Measurements from ENCODE around the gene SLX4.
A peak's percentile ranks its signal among the peaks of the same experiment; 100 is the strongest.
"Not testable (repeated sequence)": the region's sequence is repeated elsewhere in the genome, so short reads cannot be mapped to it uniquely, and the experiment has no call there.

SLX4 gene, protein sequence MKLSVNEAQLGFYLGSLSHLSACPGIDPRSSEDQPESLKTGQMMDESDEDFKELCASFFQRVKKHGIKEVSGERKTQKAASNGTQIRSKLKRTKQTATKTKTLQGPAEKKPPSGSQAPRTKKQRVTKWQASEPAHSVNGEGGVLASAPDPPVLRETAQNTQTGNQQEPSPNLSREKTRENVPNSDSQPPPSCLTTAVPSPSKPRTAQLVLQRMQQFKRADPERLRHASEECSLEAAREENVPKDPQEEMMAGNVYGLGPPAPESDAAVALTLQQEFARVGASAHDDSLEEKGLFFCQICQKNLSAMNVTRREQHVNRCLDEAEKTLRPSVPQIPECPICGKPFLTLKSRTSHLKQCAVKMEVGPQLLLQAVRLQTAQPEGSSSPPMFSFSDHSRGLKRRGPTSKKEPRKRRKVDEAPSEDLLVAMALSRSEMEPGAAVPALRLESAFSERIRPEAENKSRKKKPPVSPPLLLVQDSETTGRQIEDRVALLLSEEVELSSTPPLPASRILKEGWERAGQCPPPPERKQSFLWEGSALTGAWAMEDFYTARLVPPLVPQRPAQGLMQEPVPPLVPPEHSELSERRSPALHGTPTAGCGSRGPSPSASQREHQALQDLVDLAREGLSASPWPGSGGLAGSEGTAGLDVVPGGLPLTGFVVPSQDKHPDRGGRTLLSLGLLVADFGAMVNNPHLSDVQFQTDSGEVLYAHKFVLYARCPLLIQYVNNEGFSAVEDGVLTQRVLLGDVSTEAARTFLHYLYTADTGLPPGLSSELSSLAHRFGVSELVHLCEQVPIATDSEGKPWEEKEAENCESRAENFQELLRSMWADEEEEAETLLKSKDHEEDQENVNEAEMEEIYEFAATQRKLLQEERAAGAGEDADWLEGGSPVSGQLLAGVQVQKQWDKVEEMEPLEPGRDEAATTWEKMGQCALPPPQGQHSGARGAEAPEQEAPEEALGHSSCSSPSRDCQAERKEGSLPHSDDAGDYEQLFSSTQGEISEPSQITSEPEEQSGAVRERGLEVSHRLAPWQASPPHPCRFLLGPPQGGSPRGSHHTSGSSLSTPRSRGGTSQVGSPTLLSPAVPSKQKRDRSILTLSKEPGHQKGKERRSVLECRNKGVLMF (N-terminal part only)

DNA sequence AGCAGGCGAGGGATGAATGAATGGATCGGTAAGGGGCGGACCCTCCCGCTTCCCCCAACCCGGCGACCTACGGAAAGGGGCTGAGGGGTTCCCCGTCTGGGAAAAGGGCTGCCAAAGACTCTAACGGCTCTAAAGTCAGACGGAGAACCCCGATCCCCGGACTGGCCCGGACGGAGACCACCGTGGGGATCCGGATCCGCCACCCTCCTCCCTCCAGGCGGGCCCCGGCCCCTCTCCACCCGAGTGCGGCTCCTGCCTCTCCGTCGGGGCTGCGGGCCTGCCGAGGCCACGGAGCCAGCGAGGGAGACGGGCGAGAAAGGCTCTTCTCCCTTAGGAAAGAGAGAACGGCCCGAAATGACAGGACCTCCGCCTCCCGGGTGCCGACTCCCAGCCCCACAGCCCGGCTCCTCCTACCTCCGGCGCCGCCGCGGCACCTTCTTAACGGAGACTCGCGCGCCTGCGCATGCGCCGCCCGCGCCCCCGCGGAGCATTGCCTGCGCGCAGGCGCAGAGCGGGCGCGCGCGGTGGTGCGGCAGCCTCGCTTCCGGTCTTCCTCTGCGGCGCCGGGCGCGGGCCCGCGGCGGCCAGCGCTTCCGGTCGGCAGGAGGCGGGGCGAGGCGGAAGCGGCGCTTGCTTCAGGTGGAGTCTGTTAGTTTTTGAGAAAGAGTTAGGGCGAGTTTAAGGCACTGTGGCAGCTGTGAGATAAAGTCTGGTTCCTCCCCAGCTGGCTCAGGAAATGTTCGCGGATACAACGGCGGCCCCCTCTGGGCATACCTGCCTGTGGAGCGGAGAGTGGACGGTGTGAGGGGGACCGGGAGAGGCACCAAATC lies at the start of gene SLX4:
SLX4 (minus strand) TSS at position 461 of the 830 bp plus-strand sequence. CDS start 2,642 bp downstream, outside the sequence.
- peak; percentile 70 for DNase-seq

DNA sequence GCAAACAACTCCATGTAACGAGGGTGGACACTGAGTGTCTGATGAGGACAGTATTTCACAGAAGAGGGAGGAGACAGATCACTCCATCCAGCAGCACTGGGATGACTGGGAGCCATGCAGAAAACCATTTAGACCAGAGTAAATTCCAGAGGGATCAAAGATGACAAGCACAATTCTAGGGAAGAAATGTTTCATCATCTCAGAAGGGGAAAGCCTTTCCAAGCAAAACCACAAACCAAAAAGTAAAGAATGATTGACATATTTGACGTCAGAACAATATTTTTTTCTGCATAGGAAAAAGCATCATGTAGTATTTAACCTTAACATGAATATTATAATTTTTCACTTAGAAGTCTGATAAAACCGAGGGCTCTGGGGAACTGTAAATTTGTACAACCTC lies 47.8 kb upstream of the SLX4 start:
- DNase-seq = no peak

DNA sequence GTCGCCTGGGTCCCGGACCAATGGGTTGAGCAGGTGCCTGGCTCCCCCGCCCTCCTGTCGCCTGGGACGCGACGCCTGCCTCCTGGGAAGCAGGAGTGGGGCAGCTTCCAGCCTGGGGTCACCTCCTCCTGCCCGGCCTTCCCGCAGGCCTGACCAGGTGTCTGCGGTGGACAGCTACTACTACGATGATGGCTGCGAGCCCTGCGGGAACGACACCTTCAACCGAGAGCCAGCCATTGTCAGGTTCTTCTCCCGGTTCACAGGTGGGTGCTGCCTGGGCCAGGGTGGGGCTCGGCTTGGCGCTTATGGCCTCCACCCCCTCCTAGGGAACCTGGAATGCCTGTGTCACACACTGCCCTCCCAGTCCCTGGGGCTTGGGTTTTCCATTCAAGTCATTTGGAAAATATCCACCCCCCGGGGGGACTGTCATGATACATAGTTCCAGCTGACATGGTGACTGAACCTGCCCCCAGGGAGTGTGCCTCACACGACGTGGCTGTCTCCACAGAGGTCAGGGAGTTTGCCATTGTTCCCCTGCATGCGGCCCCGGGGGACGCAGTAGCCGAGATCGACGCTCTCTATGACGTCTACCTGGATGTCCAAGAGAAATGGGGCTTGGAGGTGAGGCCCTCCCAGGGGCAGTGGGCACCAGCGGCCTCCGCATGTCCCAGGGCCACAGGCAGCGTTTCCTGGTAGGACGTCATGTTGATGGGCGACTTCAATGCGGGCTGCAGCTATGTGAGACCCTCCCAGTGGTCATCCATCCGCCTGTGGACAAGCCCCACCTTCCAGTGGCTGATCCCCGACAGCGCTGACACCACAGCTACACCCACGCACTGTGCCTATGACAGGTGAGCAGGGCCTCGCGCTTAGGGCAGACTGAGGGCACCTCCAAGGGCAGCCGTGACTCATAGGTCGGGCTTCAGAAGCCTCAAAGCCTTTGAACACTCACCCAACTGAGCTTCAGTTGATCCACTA lies 45.4 kb upstream of the SLX4 start:
- no peak for DNase-seq

DNA sequence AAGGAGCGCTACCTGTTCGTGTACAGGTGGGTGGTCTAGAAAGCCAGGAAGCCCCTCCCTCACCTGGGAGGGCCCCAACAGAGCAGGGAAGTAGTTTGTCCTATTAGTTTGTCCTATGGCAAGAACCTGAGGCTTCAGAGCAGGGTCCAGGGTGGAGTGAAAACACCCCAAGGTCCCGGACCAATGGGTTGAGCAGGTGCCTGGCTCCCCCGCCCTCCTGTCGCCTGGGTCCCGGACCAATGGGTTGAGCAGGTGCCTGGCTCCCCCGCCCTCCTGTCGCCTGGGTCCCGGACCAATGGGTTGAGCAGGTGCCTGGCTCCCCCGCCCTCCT lies 44.7 kb upstream of the SLX4 start:
- DNase-seq = not testable (repeated sequence)

DNA sequence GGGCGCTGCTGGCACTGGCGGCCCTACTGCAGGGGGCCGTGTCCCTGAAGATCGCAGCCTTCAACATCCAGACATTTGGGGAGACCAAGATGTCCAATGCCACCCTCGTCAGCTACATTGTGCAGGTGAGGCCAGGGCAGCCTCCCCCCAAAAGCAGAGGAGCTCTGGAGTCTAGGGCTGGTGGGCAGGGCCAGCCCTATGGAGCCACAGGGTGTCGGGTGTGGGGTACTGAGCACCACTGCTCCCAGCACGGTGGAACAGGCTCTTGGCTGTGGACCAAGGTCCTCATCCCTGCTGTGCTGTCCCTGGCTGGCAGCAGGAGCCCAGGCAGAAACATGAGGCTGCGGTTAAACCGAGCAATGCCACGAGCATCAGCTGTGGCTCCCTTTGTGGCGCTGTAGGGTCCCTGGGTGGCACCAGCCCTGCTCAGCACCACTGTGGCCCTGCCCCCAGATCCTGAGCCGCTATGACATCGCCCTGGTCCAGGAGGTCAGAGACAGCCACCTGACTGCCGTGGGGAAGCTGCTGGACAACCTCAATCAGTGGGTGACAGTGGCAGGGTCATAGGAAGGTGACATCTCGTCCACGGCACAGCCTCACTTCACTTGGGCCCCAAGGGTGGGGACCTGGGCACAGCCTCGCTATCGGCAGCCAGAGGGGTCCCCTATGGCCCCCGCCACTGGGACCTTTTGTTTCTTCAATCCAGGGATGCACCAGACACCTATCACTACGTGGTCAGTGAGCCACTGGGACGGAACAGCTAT lies 44.2 kb upstream of the SLX4 start:
- no peak for DNase-seq

DNA sequence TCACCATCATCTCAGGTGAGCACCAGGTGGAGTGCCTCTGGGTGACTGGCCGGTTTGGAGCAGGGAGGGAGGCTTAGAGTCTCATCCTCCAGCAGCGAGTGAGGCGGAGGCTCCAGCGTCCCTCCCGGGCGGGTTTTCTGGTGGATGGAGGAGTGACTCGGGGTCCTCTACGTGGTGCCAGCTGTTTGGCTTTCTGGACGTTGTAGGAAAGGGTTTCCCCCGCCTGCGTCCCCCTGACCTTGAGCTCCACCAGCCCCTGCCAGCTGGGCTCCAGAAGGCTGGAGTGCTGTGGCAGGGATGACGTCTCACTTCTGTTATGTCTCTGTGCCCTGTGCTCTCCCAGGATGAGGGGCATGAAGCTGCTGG lies 43.6 kb upstream of the SLX4 start:
- DNase-seq = no peak

DNA sequence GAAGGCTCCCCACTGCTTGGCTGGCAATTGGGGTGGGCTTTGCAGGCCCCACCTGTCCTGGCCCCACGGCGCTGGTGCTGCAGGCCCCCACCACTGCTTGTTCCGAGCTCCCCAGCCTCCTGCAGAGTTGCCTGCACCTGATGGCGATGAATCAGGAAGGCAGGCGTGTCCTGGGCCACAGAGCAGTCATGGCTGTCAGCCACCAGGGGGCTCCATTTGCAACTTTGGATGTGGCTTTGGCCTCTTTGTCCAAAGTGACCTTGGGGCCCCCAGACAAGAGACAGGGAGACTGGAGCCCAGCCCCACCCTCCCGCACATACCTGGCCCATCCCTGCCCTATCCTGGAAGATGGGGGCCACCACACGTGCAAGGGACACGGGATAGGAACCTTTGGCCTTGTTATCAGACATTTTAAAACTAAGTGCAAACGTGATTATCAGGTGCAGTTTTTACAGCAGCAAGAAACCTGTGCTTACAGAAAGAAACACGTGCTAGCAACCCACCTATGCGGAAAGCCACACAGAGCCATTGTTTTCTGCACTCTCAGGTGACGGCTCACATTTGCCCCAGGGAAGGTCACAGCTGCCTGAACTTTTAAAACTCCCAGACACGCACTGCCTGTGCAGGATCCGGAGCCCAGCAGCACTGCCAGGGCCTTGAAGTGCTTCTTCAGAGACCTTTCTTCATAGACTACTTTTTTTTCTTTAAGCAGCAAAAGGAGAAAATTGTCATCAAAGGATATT lies 43.0 kb upstream of the SLX4 start, which contains the start of gene DNASE1:
DNASE1 (plus strand) TSS at position 443 of the 743 bp plus-strand sequence. CDS start 683 bp downstream, outside the sequence.
- DNase-seq = no peak

DNA sequence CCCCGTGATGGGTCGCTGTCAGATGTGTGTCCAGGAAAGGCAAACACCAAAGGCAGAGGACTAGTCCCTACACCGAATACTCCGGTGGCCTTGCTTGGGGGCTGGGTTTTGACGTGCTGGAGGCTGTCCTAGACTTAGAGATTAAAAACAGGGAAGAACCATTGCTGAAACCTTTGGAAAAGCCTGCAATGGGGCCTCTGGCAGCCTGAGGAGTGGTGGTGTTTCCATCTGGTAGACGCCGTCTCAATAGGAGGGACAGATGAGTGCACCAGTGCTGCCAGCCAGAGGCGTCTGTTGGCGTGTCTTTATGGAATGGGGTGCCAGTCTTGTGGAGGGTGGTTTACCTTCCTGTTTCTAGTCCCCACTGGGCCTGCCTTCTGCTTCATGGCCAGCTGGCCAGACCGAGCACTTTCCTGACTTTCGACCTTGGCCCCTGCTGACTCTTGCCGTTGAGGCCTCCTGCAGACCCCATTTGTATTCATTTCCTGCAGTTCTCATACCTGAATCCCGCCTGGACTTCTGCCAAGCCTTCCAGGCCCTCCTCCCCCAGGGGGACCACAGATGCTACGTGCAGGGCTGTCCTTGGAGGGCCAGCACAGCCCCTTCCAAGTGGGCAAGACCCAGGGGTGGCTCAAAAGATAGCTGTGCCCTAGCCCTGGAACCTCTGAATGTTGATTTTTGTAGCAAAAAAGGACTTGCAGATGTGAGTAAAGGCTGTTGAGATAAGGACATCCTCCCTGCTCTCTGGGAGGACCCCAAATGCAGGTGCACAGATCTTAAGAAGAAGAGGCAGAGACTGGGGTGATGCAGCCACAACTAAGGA lies 41.2 kb upstream of the SLX4 start:
- DNase-seq = peak; percentile 19

DNA sequence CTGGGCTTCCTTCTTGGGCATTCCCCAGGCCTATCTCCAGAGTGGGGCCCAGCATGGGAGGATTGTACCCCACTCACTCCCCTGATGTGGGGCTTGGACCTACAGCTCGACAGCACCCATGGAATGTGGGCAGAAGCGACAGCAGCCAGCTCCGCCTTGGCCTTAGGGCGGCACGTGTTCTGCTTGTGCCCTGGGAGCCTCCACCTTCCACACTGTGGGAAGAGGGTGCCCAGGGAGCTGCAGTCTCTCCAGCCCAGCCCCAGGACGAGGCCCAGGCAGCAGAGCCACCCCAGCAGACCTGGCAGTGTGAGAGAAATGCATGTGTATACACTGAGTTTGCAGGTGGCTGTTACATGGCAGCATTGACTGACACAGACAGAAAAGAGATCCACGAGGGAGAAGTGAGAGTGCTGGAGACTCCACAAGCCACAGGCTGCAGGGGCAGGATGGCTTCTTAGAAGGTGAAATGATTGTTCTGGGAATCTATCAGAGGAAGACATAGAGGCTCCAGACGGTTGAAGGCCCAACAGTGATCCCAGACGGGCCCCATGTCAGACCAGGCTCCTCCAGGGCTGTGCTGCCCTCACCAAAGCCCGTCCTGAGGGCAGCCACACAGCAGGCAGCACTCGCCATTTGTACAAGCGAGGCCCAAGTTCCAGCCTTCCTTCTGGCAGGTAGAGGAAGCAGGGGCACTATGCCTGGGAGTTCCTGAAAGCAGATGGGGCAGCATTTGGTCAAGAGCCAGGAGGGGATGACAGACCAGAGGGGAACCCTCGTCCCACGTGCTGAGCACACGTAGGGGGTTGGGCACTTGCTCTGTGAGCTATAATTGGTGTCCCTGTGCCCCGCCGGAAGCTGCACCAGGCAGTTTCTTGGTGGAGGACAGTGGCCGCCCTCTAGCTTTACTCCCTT lies 40.3 kb upstream of the SLX4 start:
- no peak for DNase-seq

DNA sequence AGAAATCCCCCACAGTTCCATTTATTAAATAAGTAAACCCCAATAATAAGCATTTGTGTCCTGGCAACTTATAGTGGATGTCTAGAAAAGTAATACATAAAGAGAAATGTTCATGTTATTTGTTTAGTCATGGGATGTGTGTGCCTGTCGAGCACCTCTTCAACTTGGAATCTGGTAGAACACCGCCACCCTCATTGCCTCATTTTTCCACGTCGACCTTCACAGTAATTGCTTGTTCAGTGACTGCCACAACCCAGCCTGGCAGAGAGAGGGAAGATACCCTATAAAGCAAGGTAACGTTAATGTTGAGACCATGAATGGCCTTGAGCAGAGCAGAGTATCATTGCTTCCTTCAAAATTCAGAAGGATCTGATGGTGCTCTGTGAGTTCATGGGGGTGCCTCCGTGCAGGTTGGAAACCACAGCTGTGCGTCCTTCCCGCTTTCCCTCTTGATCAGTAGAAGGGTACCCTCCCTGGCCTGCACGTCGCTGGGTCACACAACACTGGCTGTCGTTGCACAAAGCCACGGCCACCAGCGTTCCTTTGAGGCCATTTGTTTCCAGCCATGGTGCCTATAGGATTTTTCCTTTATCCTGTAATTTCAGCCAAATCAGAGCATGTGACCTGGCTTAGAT lies 39.3 kb upstream of the SLX4 start:
- no peak for DNase-seq

DNA sequence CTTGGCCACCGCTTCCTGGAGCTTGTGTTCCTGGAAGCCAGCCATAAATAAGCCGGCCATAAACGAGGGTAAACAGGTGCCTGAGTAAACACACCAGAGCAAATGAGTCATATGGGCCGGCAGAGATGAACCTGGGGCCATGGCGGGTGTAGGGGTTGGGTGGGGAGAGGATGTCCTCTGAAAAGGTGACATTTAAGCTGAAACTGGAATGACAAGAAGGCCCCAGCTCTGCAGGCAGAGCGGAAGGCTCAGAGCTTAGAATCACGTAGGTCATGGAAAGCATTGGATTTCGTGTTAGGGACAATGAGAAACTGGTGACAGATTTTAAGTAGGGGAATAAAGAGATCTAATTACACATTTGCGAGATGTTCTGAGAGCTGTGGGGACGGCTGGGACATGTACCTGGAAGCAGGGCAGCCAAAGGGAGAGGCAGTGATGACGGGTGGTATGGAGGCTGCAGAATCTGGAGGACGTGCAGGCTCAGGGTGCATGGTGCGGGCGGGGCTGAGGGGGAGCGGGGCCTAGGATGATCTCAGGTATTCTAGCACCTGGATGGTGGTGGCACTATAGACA lies 35.0 kb upstream of the SLX4 start:
- DNase-seq = no peak

DNA sequence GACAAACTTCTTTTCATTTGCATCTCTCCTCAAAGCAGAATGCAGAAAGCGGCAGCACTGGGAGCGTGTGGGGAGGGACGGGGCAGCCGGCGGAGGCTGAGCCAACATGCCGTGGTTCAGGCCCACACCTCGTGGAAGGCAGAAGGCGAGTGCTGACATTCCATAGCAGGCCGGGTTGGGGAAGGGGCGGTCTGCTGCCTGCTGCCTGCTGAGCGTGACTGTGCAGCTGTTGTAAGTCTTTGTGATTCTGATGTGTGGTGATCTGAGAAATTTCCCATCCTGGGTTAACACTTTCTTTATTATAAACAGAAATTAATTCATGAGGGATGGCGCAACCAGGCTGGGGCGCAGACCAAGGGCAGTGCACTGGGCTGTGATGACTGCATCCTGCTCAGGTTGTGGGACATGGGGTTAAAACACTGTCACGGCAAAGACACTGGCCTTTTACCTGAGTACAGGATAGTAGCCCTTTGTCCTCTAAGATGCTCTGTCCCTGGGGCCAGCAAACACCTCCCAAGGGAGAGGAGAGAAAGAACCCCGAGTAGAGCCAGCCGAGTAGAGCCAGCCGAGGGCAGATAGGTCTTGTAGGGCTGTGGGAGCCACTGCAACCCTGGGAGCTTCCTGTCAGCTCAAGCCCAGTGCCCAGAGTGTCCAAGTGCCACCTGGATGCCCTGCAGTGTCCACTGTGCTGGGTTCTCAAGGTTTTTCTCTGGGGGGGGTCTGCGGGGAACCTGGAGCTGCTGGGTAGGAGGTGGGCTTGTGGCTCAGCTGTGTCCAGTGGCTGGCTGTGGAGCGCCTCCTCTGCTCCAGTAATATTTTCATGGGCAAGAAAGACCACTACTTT lies 34.3 kb upstream of the SLX4 start:
- DNase-seq = no peak

DNA sequence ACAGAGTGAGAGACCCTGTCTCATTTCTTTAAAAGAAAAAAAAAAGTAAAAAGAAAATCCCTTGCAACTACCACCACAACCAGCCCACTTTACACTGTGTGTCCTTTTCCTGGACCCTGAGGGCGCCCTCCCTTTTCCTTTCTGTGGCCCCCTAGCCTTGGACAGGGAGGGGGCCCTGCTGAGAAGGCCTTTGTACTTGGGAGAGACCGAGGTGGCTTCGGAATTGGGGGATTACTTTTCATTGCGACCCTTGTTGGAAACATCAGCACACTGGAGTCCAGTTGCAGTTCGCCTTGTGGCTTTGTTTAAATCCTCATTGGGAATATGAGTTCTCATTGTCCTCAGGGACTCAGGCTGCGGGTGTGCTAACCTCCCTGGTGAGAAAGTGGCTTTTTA lies 33.7 kb upstream of the SLX4 start:
- DNase-seq = no peak

DNA sequence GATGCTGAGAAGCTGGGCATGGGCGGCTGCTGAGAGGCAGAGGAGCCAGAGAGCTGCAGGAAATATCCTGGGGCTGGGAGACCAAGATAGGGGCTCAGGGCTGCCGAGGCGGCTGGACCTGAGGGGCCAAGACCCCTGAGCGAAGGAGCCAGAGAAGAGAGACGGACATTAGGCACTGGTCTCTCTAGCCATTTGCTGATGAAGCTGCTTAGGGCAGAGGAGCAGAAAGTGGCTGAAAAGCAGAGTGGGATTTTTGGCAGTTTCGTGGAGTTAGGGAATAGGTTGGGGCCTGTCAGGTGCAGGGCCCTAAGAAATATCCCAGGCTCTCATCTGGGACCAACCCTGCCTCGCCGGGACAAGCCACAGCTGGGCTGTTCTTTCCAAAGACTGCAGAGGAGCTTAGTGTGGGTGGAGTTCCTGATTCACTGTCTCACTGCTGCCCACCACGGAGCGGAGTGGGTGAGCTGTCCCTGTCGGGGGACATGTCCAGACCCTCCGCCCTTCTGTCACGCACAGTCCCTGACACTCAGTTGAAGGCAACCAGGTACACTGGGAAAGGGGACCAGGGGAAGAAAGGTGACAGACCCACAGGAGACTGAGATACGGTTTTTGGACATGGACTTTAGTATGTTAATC lies 31.8 kb upstream of the SLX4 start:
- no peak for DNase-seq

DNA sequence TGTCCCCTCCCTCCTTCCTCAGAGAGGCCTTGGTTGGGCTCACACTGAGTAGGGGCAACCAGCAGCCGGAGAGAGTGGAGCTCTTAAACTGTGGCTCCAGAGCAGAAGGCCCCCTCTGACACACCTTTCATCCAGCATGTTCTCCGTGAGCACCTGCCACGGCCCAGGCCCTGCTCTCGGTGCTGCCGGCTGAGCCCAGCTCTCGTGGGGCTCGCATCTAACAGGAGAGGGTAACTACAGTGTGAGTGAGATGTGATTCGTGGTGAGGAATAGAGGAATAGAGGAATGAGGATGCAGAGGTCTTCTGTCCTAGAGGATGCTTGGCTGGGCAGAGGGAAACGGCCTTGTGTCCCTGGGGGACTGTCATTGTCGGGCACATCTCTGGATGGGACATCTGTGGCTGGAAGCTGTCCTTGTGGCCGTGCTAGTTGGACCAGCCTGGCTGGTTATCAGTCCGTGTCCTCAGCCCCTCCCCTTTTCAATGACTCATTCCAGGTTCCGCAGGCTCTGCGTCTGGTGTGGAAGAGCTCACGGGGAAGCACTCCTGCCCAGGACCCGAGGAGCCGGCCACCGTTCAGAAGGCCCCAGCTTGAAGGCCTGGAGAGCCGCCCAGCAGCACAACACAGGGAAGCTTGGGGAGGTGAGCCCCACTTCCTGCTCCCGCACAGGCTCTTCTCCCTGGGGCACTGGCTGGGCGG lies 31.1 kb upstream of the SLX4 start:
- no peak for DNase-seq
